Loucy (cell line): ENCODE measurements around the gene SEC23IP.

Experiments
- H2AFZ ChIP-seq: fragments of 200-600 bp; sonication (generic); 2 replicates; pipeline ENCODE4 v1.6.0; 2016; ENCODE audit warnings: antibody characterized with exemption, mild to moderate bottlenecking, low read length, moderate library complexity
- H3F3A ChIP-seq: fragments of 200-600 bp; 2 replicates; pipeline ENCODE4 v1.6.0; 2016; ENCODE audit warnings: antibody characterized with exemption, low read depth, mild to moderate bottlenecking
- H3K27me3 ChIP-seq: fragments of 200-600 bp; sonication (generic); 2 replicates; pipeline ENCODE4 v1.6.1; 2014; ENCODE audit warnings: low read length, mild to moderate bottlenecking; ENCODE audit not compliant: insufficient read depth, poor library complexity, severe bottlenecking
- H3K36me3 ChIP-seq: fragments of 200-600 bp; sonication (generic); 2 replicates; pipeline ENCODE4 v1.6.1; 2016; ENCODE audit warnings: low read length; ENCODE audit not compliant: insufficient read depth
- H3K4me1 ChIP-seq: fragments of 200-600 bp; sonication (generic); 2 replicates; pipeline ENCODE4 v1.5.1; 2014; ENCODE audit warnings: low read length, mild to moderate bottlenecking; ENCODE audit not compliant: insufficient read depth, poor library complexity, severe bottlenecking
- H3K4me2 ChIP-seq: fragments of 200-600 bp; sonication (generic); 2 replicates; pipeline ENCODE4 v1.6.0; 2014; ENCODE audit warnings: antibody characterized with exemption, low read length, low read depth, mild to moderate bottlenecking; ENCODE audit not compliant: poor library complexity, severe bottlenecking
- H3K4me3 ChIP-seq: fragments of 200-600 bp; sonication (generic); 2 replicates; pipeline ENCODE4 v1.5.1; 2014; ENCODE audit warnings: low read length, mild to moderate bottlenecking, mixed read lengths; ENCODE audit not compliant: poor library complexity, severe bottlenecking
- H3K79me2 ChIP-seq: fragments of 200-600 bp; sonication (generic); 2 replicates; pipeline ENCODE4 v1.6.1; 2014; ENCODE audit warnings: low read length; ENCODE audit not compliant: insufficient read depth
- H3K9ac ChIP-seq: fragments of 200-600 bp; sonication (generic); 2 replicates; pipeline ENCODE4 v1.6.0; 2014; ENCODE audit warnings: mild to moderate bottlenecking, low read depth, low read length, moderate library complexity; ENCODE audit not compliant: poor library complexity, severe bottlenecking
- H3K9me2 ChIP-seq: fragments of 200-600 bp; sonication (generic); replicated peaks from 2 replicates; pipeline ENCODE4 v1.6.1; 2016; ENCODE audit warnings: low read depth, low read length, mixed read lengths
- H3K9me3 ChIP-seq: fragments of 200-600 bp; sonication (generic); 2 replicates; pipeline ENCODE4 v1.6.1; 2014; ENCODE audit warnings: mild to moderate bottlenecking, antibody characterized with exemption, low read length, low read depth; ENCODE audit not compliant: insufficient read depth
- H4K20me1 ChIP-seq: fragments of 200-600 bp; sonication (generic); 2 replicates; pipeline ENCODE4 v1.6.0; 2014; ENCODE audit warnings: antibody characterized with exemption, low read length, mild to moderate bottlenecking; ENCODE audit not compliant: insufficient read depth, poor library complexity, severe bottlenecking
- CTCF ChIP-seq: fragments of 200-600 bp; sonication (generic); conservative IDR thresholded peaks from 2 replicates; pipeline ENCODE4 v1.5.1; 2014; ENCODE audit warnings: mild to moderate bottlenecking, antibody characterized with exemption, low read length
- EZH2phosphoT487 ChIP-seq: fragments of 200-600 bp; IDR thresholded peaks from 2 replicates; pipeline ENCODE4 v1.6.1; 2018; ENCODE audit warnings: antibody characterized with exemption, mild to moderate bottlenecking, moderate library complexity, borderline replicate concordance

The SEC23IP gene

GRCh38 chr10:119919271-119919670 is 26.7 kb downstream of the SEC23IP start:
- Histone ChIP-seq H3K36me3 (peaks cover 47% of the 10 kb centered on the region), H3K9me2 (no peaks in the 10 kb centered on the region), H3K9me3 (no peaks in the 10 kb centered on the region), H3K79me2 (no peaks in the 10 kb centered on the region), H4K20me1 (no peaks in the 10 kb centered on the region), H3K9ac (no peak overlapping the region), H3F3A (no peaks in the 10 kb centered on the region), H3K4me2 (no peak overlapping the region), H3K27me3 (no peaks in the 10 kb centered on the region), H3K4me3 (no peak overlapping the region), H2AFZ (no peak overlapping the region), H3K4me1 (no peaks in the 10 kb centered on the region)
- no peak for TF ChIP-seq CTCF
- TF ChIP-seq EZH2phosphoT487: no peak

- Histone ChIP-seq H3K4me2 (no peak overlapping the region), H3K9me3 (no peaks in the 10 kb centered on the region), H3K4me1 (no peaks in the 10 kb centered on the region), H3K9me2 (no peaks in the 10 kb centered on the region), H3K27me3 (no peaks in the 10 kb centered on the region), H3K36me3 (peaks cover 48% of the 10 kb centered on the region), H2AFZ (no peak overlapping the region), H3K79me2 (no peaks in the 10 kb centered on the region), H3K4me3 (no peak overlapping the region), H4K20me1 (no peaks in the 10 kb centered on the region), H3K9ac (no peak overlapping the region), H3F3A (no peaks in the 10 kb centered on the region)
- TF ChIP-seq EZH2phosphoT487 (no peak), CTCF (no peak)
Observed at GRCh38 chr10:119919826-119920225, 27.3 kb downstream of the SEC23IP start.

GRCh38 chr10:119928411-119928810 is 35.9 kb downstream of the SEC23IP start:
- H4K20me1 ChIP-seq: no peaks in the 10 kb centered on the region
- peaks cover 75% of the 10 kb centered on the region for H3K36me3 ChIP-seq
- no peaks in the 10 kb centered on the region for H3K27me3 ChIP-seq
- no peaks in the 10 kb centered on the region for H3K9me3 ChIP-seq
- H3K79me2 ChIP-seq: no peaks in the 10 kb centered on the region
- H3K4me1 ChIP-seq: no peaks in the 10 kb centered on the region
- no peak overlapping the region for H3K9ac ChIP-seq
- no peak overlapping the region for H2AFZ ChIP-seq
- no peak for TF ChIP-seq CTCF
- no peak for TF ChIP-seq EZH2phosphoT487
- no peak overlapping the region for H3K4me3 ChIP-seq
- no peaks in the 10 kb centered on the region for H3K9me2 ChIP-seq
- no peaks in the 10 kb centered on the region for H3F3A ChIP-seq
- H3K4me2 ChIP-seq: no peak overlapping the region
